Omental fat pad (tissue), 4 donors: ENCODE data around the gene FSTL4. TPM values are rescaled to one million over a fixed set of nuclear protein-coding genes. Genes with fewer than 3 reads are reported as not detected.

Source experiments
- ATAC-seq: fragments of 150-250 bp; one replicate; pipeline ENCODE4 v1.9.1; 2016; ENCODE audit warnings: mild to moderate bottlenecking, moderate library complexity; ENCODE audit not compliant: low FRiP score
- DNase-seq: peaks from one replicate; pipeline ENCODE4 v3.0.0-alpha.2; 2019; ENCODE audit warnings: low spot score
- CTCF ChIP-seq, 3 donors: fragments of 450-650 bp; IDR thresholded peaks; one replicate each; pipeline ENCODE4 v1.5.1; 2016 to 2017; ENCODE audit warnings: antibody characterized with exemption in 3 of 3, mild to moderate bottlenecking in 3 of 3, moderate library complexity in 2 of 3
- total RNA-seq, 4 donors: library from RNA; depleted of rRNA; stranded (reverse); fragments of >200 nt; gene quantifications; one replicate each; pipeline ENCODE4 v1.1.0, GENCODE V29; 2016

The FSTL4 gene
- total RNA-seq, 4 donors from 2014 or later: 0.32 TPM; not detected in 3

GRCh38 chr5:133357758-133358157 lies 254.6 kb downstream of the FSTL4 start:
- DNase-seq (no peak), ATAC-seq (no peak)
- TF ChIP-seq CTCF (IDR thresholded peaks at IDR 0.05): no peak

DNA sequence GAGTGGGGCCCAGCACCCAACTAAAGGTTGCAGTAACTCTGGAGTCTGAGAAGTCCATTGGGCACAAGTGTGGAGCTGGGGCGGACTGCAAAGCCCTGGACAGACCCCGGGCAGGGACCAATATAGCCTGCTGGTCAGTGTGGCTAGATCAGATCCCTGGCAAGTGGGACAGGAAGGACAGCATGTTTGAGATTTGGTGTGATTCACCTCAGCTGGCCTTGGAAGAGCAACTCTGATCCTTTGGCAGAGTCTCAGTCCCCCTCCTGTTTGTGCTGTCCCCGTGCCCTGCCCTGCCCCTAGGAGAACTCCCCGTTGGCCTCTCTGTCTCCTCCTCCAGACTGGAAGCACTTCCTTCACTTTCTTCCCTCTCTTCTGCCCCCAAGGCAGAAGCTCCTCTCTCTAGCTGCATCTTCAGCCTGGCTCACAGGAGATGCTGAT lies 255.3 kb downstream of the FSTL4 start:
- TF ChIP-seq CTCF (IDR thresholded peaks at IDR 0.05): no peak
- no peak for DNase-seq
- ATAC-seq: no peak

DNA sequence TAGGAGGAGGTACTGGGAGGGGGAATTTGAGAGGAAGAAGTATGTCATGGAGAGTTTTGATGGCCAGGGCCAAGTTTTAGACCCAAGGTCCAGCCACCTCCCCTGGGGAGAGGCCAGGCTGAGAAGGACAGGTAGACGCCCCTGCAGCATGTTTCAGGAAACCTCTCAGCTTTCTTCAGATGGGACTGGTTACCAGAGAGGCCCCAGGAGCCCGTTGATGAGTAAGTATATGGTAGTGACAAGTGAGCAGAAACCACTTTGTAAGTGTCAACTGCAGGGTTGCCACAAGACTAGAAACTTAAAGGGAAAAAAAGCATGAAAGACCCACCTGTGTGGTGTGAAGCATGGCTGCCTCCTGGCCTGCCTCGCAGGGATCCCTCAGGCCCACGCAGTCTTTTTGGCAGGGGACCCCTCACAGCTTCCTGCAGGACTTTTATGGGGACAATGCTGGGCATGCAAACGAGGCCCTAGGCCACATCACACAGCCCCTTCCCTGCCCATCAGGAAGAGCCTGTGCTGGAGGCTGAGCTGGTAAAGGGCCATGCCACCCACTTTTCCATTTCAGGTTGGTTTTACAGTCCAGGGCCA lies 255.9 kb downstream of the FSTL4 start:
- DNase-seq: no peak
- no peak for ATAC-seq
- TF ChIP-seq CTCF (IDR thresholded peaks at IDR 0.05): no peak

- TF ChIP-seq CTCF (IDR thresholded peaks at IDR 0.05): no peak
- no peak for ATAC-seq
- DNase-seq: no peak
Observed at GRCh38 chr5:133354323-133355185, 257.8 kb downstream of the FSTL4 start.

GRCh38 chr5:133353741-133354140 lies 258.6 kb downstream of the FSTL4 start:
- ATAC-seq: no peak
- no peak for DNase-seq
- TF ChIP-seq CTCF (IDR thresholded peaks at IDR 0.05): no peak

DNA sequence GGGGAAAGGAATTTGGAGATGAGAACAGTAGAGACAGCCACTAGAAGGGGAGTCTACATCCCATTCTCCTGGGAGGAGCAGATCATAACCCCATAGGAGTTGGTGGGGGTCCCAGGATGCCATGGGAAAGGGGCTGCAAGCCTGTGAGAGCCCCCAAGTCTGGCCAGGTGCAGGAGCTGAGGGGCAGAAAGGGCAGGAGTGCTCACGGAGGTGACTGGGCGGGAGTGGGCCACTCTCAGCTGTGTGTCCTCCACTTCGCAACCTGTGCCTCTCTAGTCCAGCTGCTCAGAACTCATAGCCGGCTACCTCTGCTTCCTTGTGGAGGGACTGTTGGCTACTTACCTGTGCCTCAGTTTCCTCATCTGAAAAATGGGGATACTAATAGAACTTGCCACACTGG lies 263.9 kb downstream of the FSTL4 start:
- no peak for TF ChIP-seq CTCF (IDR thresholded peaks at IDR 0.05)
- ATAC-seq: no peak
- DNase-seq: no peak

GRCh38 chr5:133347039-133347438 lies 265.3 kb downstream of the FSTL4 start:
- DNase-seq (no peak), ATAC-seq (no peak)
- no peak for TF ChIP-seq CTCF (IDR thresholded peaks at IDR 0.05)
